Measurements from ENCODE around the gene MRPL9. TPM values are rescaled to one million over a fixed set of nuclear protein-coding genes. Genes with fewer than 3 reads are reported as not detected.

MRPL9 gene
- total RNA-seq, 1 donor from 2014 or later, result 121 TPM

GRCh38 chr1:151802372-151802771, 39.1 kb upstream of the MRPL9 start:
- DNase-seq (ENCODE audit: low read depth, low spot score), result no peak
- H3K36me3 Mint-ChIP-seq (ENCODE audit: low read depth), result no peaks in the 10 kb centered on the region
- H3K9me3 Mint-ChIP-seq, result no peaks in the 10 kb centered on the region
- H3K4me3 Mint-ChIP-seq, result no peak overlapping the region
- peaks cover 4% of the 10 kb centered on the region for H3K4me1 Mint-ChIP-seq
- H3K27me3 Mint-ChIP-seq (ENCODE audit: low read depth), result peaks cover 33% of the 10 kb centered on the region
- no peak overlapping the region for H3K27ac Mint-ChIP-seq (ENCODE audit: unreplicated experiment)
- no peak for TF ChIP-seq CTCF (conservative IDR thresholded peaks at IDR 0.05)

GRCh38 chr1:151801846-151802245, 38.5 kb upstream of the MRPL9 start:
- no peak for TF ChIP-seq CTCF (conservative IDR thresholded peaks at IDR 0.05)

GRCh38 chr1:151801310-151801820, 38.1 kb upstream of the MRPL9 start:
- no peak for TF ChIP-seq CTCF (conservative IDR thresholded peaks at IDR 0.05)
- H3K4me1 Mint-ChIP-seq, result peaks cover 4% of the 10 kb centered on the region
- no peak for DNase-seq (ENCODE audit: low read depth, low spot score)
- H3K27ac Mint-ChIP-seq (ENCODE audit: unreplicated experiment), result no peak overlapping the region
- H3K36me3 Mint-ChIP-seq (ENCODE audit: low read depth), result no peaks in the 10 kb centered on the region
- no peaks in the 10 kb centered on the region for H3K9me3 Mint-ChIP-seq
- no peak overlapping the region for H3K4me3 Mint-ChIP-seq
- H3K27me3 Mint-ChIP-seq (ENCODE audit: low read depth), result peaks cover 27% of the 10 kb centered on the region

More at GRCh38 chr1:151801846-151802245, 38.5 kb upstream of the MRPL9 start:
- H3K36me3 Mint-ChIP-seq (ENCODE audit: low read depth), result no peaks in the 10 kb centered on the region
- peaks cover 32% of the 10 kb centered on the region for H3K27me3 Mint-ChIP-seq (ENCODE audit: low read depth)
- no peak overlapping the region for H3K4me3 Mint-ChIP-seq
- H3K4me1 Mint-ChIP-seq, result peaks cover 4% of the 10 kb centered on the region
- DNase-seq (ENCODE audit: low read depth, low spot score), result no peak
- no peak overlapping the region for H3K27ac Mint-ChIP-seq (ENCODE audit: unreplicated experiment)
- H3K9me3 Mint-ChIP-seq, result no peaks in the 10 kb centered on the region

- DNase-seq (ENCODE audit: low read depth, low spot score), result no peak
- Mint-ChIP-seq H3K4me3 (no peak overlapping the region), H3K27me3 (ENCODE audit: low read depth) (peaks cover 26% of the 10 kb centered on the region), H3K27ac (ENCODE audit: unreplicated experiment) (no peak overlapping the region), H3K36me3 (ENCODE audit: low read depth) (no peaks in the 10 kb centered on the region), H3K4me1 (peaks cover 4% of the 10 kb centered on the region), H3K9me3 (no peaks in the 10 kb centered on the region)
- no peak for TF ChIP-seq CTCF (conservative IDR thresholded peaks at IDR 0.05)
Measured at GRCh38 chr1:151800830-151801229, 37.5 kb upstream of the MRPL9 start.

- no peak for DNase-seq (ENCODE audit: low read depth, low spot score)
- Mint-ChIP-seq H3K36me3 (ENCODE audit: low read depth) (no peaks in the 10 kb centered on the region), H3K27ac (ENCODE audit: unreplicated experiment) (no peak overlapping the region), H3K27me3 (ENCODE audit: low read depth) (peaks cover 22% of the 10 kb centered on the region), H3K4me3 (no peak overlapping the region), H3K4me1 (peaks cover 4% of the 10 kb centered on the region), H3K9me3 (no peaks in the 10 kb centered on the region)
- no peak for TF ChIP-seq CTCF (conservative IDR thresholded peaks at IDR 0.05)
Measured at GRCh38 chr1:151799179-151800022, 36.1 kb upstream of the MRPL9 start.

Data from neural crest cell (in vitro differentiated cells).